Suprapubic skin (tissue), 4 donors: ENCODE results near the gene IGF2BP2. TPM values are rescaled to one million over a fixed set of nuclear protein-coding genes. Genes with fewer than 3 reads are reported as not detected.

Experiments used
- DNase-seq, 2 donors: peaks; one replicate each; pipeline ENCODE4 v3.0.0-alpha.2; 2019; ENCODE audit warnings: low spot score in 2 of 2
- H3K27ac ChIP-seq: fragments of 200-600 bp; sonication (generic); one replicate; pipeline ENCODE4 v1.5.1; 2019
- H3K27me3 ChIP-seq: fragments of 200-600 bp; sonication (generic); one replicate; pipeline ENCODE4 v1.5.1; 2019
- H3K36me3 ChIP-seq: fragments of 200-600 bp; sonication (generic); one replicate; pipeline ENCODE4 v1.5.1; 2019
- H3K4me1 ChIP-seq: fragments of 200-600 bp; sonication (generic); one replicate; pipeline ENCODE4 v1.5.1; 2019
- H3K4me3 ChIP-seq: fragments of 200-600 bp; sonication (generic); one replicate; pipeline ENCODE4 v1.5.1; 2019; ENCODE audit warnings: mild to moderate bottlenecking
- H3K9me3 ChIP-seq: fragments of 200-600 bp; sonication (generic); one replicate; pipeline ENCODE4 v1.5.1; 2019
- EP300 ChIP-seq: sonication (generic); formaldehyde crosslinking; IDR thresholded peaks from one replicate; pipeline ENCODE4 v1.6.1; 2017; ENCODE audit warnings: antibody characterized with exemption
- POLR2A ChIP-seq, 2 donors: fragments of 450-650 bp; IDR thresholded peaks; one replicate each; pipeline ENCODE4 v1.6.1; 2017; ENCODE audit warnings: antibody characterized with exemption in 2 of 2, mild to moderate bottlenecking in 2 of 2, moderate library complexity in 2 of 2
- POLR2AphosphoS5 ChIP-seq, 3 donors: sonication (generic); formaldehyde crosslinking; IDR thresholded peaks; one replicate each; pipeline ENCODE4 v1.6.1; 2017; ENCODE audit warnings: antibody characterized with exemption in 3 of 3
- WGBS: methylation state at CpG from one replicate; pipeline ENCODE4 v1.1.5; 2018; 5-methylcytosine and 5-hydroxymethylcytosine counted together
- total RNA-seq, 4 donors: library from RNA; depleted of rRNA; stranded (reverse); fragments of >200 nt; gene quantifications; one replicate each; pipeline ENCODE4 v1.1.0, GENCODE V29; 2016
- TF ChIP-seq, protein P1 (sequence below), 2 donors: fragments of 200-600 bp in 1 of 2; fragments of 450-650 bp in 1 of 2; sonication (generic) in 1 of 2; IDR thresholded peaks; one replicate each; pipeline ENCODE4 v1.5.1; 2016 to 2019; ENCODE audit warnings: antibody characterized with exemption in 2 of 2, mild to moderate bottlenecking in 1 of 2, moderate library complexity in 1 of 2

The IGF2BP2 gene
- total RNA-seq, 4 donors from 2014 or later = 7.6 to 29.9 (median 8.4) TPM

DNA sequence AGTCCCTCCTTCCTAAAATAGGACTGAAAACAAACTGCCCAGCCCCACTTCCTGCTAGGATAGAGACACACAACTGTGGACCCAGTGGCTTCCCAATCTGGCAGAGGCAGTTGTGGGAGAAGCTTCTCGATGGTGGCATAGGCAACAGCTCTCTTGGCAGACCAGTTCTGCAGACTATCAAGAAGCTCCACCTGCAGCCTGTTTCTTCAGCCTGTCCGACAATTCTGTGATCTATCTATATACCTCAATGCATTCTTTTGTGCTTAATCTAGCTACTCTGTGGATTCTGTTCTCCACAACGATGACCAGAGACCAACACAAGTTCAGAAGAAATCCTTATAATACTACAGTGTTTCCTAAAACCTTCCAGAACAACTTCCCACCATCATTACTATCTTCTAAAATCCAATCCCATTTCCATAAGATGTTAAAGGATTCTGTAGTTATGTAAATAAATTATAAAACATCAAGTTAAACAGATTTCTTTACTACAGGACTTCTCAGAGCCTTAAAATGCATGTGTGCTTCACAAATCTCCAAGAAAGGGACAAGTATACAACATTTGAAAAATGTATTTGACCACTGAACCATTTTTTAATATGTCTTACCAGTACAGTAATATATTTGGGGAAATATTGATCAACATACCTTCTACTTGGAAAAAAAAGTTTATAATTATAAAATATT is 57.7 kb downstream of the IGF2BP2 start:
- Histone ChIP-seq H3K27me3 (no peaks in the 10 kb centered on the region), H3K4me3 (no peak overlapping the region), H3K4me1 (peaks cover 14% of the 10 kb centered on the region), H3K27ac (no peak overlapping the region), H3K36me3 (no peaks in the 10 kb centered on the region), H3K9me3 (no peaks in the 10 kb centered on the region)
- TF ChIP-seq EP300 (no peak), POLR2A (IDR thresholded peaks at IDR 0.05) (no peak)
- 44% methylated on average over 3 of the region's 3 CpGs for WGBS
- no peak for DNase-seq

DNA sequence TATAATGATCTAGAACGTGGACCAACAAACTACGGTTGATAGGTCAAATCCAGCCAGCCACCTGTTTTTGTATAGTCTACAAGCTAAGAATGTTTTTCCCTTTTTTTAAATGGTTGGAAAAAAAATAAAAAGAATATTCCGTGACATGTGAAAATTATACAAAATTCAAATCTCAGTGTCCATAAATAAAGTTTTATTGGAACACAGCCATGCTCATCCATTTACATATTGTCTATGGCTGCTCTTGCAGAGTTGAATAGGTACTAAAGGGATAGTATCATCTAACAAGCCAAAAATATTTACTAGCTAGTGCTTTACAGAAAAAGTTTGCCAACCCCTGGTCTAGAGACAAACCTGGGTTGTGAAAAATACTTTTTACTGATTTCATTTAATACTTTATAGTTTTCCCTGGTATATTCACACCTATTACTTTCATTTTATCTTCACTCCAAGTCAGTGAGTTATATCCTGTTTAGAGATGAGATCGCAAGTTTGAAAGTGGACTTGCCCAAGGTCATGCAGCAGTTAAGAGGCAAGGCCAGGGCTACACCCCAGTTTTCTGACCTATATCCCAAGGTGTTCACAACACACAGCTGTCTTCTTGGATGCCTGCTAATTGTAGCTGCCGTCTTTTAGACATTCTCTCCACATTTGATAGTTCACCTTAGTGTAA is 58.4 kb downstream of the IGF2BP2 start:
- Histone ChIP-seq H3K27me3 (no peaks in the 10 kb centered on the region), H3K4me3 (no peak overlapping the region), H3K36me3 (no peaks in the 10 kb centered on the region), H3K9me3 (no peaks in the 10 kb centered on the region), H3K27ac (no peak overlapping the region), H3K4me1 (peaks cover 14% of the 10 kb centered on the region)
- no peak for DNase-seq
- TF ChIP-seq, protein P1, sequence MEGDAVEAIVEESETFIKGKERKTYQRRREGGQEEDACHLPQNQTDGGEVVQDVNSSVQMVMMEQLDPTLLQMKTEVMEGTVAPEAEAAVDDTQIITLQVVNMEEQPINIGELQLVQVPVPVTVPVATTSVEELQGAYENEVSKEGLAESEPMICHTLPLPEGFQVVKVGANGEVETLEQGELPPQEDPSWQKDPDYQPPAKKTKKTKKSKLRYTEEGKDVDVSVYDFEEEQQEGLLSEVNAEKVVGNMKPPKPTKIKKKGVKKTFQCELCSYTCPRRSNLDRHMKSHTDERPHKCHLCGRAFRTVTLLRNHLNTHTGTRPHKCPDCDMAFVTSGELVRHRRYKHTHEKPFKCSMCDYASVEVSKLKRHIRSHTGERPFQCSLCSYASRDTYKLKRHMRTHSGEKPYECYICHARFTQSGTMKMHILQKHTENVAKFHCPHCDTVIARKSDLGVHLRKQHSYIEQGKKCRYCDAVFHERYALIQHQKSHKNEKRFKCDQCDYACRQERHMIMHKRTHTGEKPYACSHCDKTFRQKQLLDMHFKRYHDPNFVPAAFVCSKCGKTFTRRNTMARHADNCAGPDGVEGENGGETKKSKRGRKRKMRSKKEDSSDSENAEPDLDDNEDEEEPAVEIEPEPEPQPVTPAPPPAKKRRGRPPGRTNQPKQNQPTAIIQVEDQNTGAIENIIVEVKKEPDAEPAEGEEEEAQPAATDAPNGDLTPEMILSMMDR (IDR thresholded peaks at IDR 0.05) = no peak
- TF ChIP-seq POLR2A (IDR thresholded peaks at IDR 0.05) (no peak), POLR2AphosphoS5 (IDR thresholded peaks at IDR 0.05) (no peak), EP300 (no peak)
- 76% methylated on average over 5 of the region's 5 CpGs for WGBS

GRCh38 chr3:185764980-185765370 is 59.9 kb downstream of the IGF2BP2 start:
- H3K9me3 ChIP-seq = no peaks in the 10 kb centered on the region
- TF ChIP-seq POLR2AphosphoS5 (IDR thresholded peaks at IDR 0.05) = no peak
- WGBS = 36% methylated on average over 3 of the region's 3 CpGs
- H3K27me3 ChIP-seq = no peaks in the 10 kb centered on the region
- no peak for DNase-seq
- peak overlapping the region; percentile 29 for H3K27ac ChIP-seq
- peaks cover 23% of the 10 kb centered on the region for H3K4me1 ChIP-seq
- H3K4me3 ChIP-seq = no peak overlapping the region
- H3K36me3 ChIP-seq = no peaks in the 10 kb centered on the region

DNA sequence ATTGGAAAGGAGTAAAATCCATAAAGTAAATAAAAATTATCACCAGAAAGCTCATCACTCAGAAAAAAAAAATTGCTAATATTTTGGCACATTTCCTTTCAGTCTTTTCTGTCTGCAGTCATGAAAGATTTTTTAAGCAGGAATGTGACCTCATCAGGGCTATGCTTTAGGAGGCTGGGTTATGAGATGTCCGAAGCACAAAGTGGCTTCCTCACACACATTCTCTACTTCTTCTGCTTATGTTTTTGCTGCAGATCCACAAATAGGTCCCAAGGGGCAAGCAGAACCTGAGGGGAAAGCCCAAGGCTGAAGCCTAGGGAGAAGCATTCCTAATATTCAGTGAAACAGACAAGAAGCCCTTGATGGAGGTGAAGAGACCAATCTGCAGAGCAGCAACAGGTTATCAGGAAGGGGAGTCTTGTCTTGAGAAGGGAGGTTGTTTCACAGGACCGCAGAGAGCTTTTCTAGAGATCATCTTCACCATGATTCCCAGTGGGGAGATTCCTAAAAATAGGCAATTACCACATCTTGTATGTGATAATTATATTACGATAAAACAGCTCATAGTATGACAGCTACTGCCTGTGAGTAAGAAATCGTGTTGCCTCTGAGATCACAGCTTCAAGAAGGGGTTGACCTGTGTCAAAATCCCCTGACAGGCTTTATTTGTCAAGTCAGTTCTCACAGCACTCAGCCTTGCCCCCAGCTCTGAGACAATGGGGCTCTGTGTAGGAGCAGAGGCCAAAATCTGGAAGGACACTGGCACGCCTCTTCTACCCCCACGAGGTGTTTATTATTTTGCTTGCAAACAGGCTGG is 60.5 kb downstream of the IGF2BP2 start:
- no peaks in the 10 kb centered on the region for H3K27me3 ChIP-seq
- H3K36me3 ChIP-seq = no peaks in the 10 kb centered on the region
- DNase-seq = no peak
- 43% methylated on average over 6 of the region's 6 CpGs for WGBS
- no peaks in the 10 kb centered on the region for H3K9me3 ChIP-seq
- no peak for TF ChIP-seq POLR2A (IDR thresholded peaks at IDR 0.05)
- no peak for TF ChIP-seq EP300
- TF ChIP-seq, protein P1 (IDR thresholded peaks at IDR 0.05) = no peak
- TF ChIP-seq POLR2AphosphoS5 (IDR thresholded peaks at IDR 0.05) = no peak
- peaks cover 23% of the 10 kb centered on the region for H3K4me1 ChIP-seq
- no peak overlapping the region for H3K4me3 ChIP-seq
- H3K27ac ChIP-seq = no peak overlapping the region

GRCh38 chr3:185763347-185764005 is 61.4 kb downstream of the IGF2BP2 start:
- H3K9me3 ChIP-seq = no peaks in the 10 kb centered on the region
- no peak for DNase-seq
- H3K36me3 ChIP-seq = no peaks in the 10 kb centered on the region
- H3K4me3 ChIP-seq = no peak overlapping the region
- H3K4me1 ChIP-seq = peaks cover 20% of the 10 kb centered on the region
- 65% methylated on average over 4 of the region's 4 CpGs for WGBS
- no peak overlapping the region for H3K27ac ChIP-seq
- no peaks in the 10 kb centered on the region for H3K27me3 ChIP-seq
- TF ChIP-seq POLR2A (IDR thresholded peaks at IDR 0.05) (no peak), POLR2AphosphoS5 (IDR thresholded peaks at IDR 0.05) (no peak), EP300 (no peak)
- TF ChIP-seq, protein P1 (IDR thresholded peaks at IDR 0.05) = no peak
